Testis (tissue), 3 donors: ENCODE measurements around the gene CTDSPL. TPM values are rescaled to one million over a fixed set of nuclear protein-coding genes. Genes with fewer than 3 reads are reported as not detected.

Experiments used
- DNase-seq: peaks from one replicate; pipeline ENCODE4 v3.0.0-alpha.2; 2019
- H3K27ac ChIP-seq, 2 donors: fragments of 200-600 bp; sonication (generic); one replicate each; pipeline ENCODE4 v1.5.1; 2019
- H3K27me3 ChIP-seq: fragments of 200-600 bp; sonication (generic); one replicate; pipeline ENCODE4 v1.5.1; 2019
- H3K36me3 ChIP-seq: fragments of 200-600 bp; sonication (generic); one replicate; pipeline ENCODE4 v1.5.1; 2017; ENCODE audit warnings: low read depth; ENCODE audit errors: missing control alignments
- H3K4me1 ChIP-seq: fragments of 200-600 bp; sonication (generic); one replicate; pipeline ENCODE4 v1.5.1; 2019
- H3K4me3 ChIP-seq, 2 donors: fragments of 200-600 bp; sonication (generic); one replicate each; pipeline ENCODE4 v1.5.1; 2017 to 2019
- H3K9me3 ChIP-seq: fragments of 200-600 bp; sonication (generic); one replicate; pipeline ENCODE4 v1.5.1; 2017
- POLR2A ChIP-seq: fragments of 450-650 bp; IDR thresholded peaks from one replicate; pipeline ENCODE4 v1.6.1; 2017; ENCODE audit warnings: antibody characterized with exemption, mild to moderate bottlenecking, moderate library complexity
- WGBS, 2 donors: methylation state at CpG; one replicate each; pipeline ENCODE4 v1.1.5; 2018; 5-methylcytosine and 5-hydroxymethylcytosine counted together
- intact Hi-C: fragments of 100-400 bp; cut with DNase I; formaldehyde crosslinking; loops from one replicate; pipeline ENCODE4 v1.15.1; 2023; ENCODE audit warnings: low total_unique reads
- polyA plus RNA-seq: library from polyadenylated mRNA; stranded (reverse); fragments of 350-450 nt; fragmentation: Illumina TruSeq; extraction: RNeasy Lipid Tissue Mini Kit (QIAGEN cat#74804); gene quantifications from one replicate; pipeline ENCODE4 v1.2.3, GENCODE V29; 2014; ENCODE audit warnings: low read depth, low replicate concordance; ENCODE audit not compliant: insufficient read depth
- total RNA-seq, 2 donors: library from RNA; depleted of rRNA; stranded (reverse); fragments of >200 nt; gene quantifications; one replicate each; pipeline ENCODE4 v1.2.3, GENCODE V29; 2016
- TF ChIP-seq, protein P1 (sequence below), 3 experiments: fragments of 450-650 bp in 2 of 3; fragments of 200-600 bp in 1 of 3; sonication (generic) in 1 of 3; IDR thresholded peaks; one replicate each; pipeline ENCODE4 v1.5.1; 2016 to 2019; ENCODE audit warnings: antibody characterized with exemption in 3 of 3, mild to moderate bottlenecking in 2 of 3, moderate library complexity in 1 of 3

The CTDSPL gene
- total and polyA plus RNA-seq, 3 donors from 2014 or later: 24.4 to 43.0 (median 32.4) TPM

DNA sequence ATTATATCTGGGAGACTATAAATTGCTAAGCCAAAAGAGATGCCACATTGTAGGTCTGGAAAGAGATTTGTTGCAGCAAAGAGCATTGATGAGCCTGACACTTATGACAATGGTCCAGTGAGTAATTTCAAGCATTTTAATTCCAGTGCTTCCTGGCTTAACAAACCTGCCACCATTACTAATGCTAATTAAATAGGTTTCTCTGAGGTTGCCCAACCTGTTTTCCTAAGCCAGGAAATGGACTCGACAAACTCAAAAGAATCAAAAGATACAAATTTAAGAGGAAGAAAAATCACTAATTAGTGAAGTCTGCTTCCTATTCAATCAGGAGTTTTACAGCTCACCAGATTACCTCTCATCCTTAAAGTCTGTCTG lies 36.7 kb upstream of the CTDSPL start:
- H3K27me3 ChIP-seq: no peaks in the 10 kb centered on the region
- DNase-seq: no peak
- intact Hi-C loops: no loop called here
- TF ChIP-seq, protein P1, sequence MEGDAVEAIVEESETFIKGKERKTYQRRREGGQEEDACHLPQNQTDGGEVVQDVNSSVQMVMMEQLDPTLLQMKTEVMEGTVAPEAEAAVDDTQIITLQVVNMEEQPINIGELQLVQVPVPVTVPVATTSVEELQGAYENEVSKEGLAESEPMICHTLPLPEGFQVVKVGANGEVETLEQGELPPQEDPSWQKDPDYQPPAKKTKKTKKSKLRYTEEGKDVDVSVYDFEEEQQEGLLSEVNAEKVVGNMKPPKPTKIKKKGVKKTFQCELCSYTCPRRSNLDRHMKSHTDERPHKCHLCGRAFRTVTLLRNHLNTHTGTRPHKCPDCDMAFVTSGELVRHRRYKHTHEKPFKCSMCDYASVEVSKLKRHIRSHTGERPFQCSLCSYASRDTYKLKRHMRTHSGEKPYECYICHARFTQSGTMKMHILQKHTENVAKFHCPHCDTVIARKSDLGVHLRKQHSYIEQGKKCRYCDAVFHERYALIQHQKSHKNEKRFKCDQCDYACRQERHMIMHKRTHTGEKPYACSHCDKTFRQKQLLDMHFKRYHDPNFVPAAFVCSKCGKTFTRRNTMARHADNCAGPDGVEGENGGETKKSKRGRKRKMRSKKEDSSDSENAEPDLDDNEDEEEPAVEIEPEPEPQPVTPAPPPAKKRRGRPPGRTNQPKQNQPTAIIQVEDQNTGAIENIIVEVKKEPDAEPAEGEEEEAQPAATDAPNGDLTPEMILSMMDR (IDR thresholded peaks at IDR 0.05): no peak
- TF ChIP-seq POLR2A: no peak
- H3K36me3 ChIP-seq: no peaks in the 10 kb centered on the region
- 37 to 58% methylated on average over 1 of the region's 1 CpG for WGBS, 2 donors
- H3K4me3 ChIP-seq: no peak overlapping the region
- no peaks in the 10 kb centered on the region for H3K4me1 ChIP-seq
- no peak overlapping the region for H3K27ac ChIP-seq
- no peaks in the 10 kb centered on the region for H3K9me3 ChIP-seq

DNA sequence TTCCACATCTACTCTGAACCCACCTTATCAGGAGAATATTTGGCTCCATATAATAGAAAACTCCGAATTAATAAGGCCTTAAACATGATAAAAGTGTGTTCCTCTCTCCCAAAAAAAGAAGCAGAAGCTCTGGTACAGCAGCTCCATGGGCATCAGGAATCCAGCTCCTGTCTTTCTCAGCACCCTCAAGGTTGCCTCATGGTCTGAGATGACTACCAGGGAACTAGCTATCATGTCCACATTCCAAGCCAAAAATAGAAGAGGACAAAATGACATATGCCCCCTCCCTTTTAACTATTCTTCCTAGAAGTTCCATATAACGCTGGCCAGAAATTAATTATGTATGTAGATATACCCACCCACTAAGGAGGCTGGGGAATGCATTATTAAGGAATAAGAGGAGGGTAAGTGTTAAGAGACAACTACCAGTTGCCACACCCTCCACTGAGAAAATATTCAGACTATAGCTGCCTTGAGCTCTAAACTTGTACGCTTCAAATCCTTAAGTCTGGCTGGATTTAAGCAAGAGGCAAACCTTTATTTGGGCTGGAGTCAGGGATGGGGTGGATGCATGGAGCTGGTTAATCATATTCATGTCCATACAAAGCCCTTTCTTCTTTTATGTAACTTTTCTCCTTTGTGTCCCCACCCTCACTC lies 35.8 kb upstream of the CTDSPL start:
- Histone ChIP-seq H3K27me3 (no peaks in the 10 kb centered on the region), H3K4me1 (no peaks in the 10 kb centered on the region), H3K4me3 (no peak overlapping the region), H3K27ac (no peak overlapping the region), H3K9me3 (no peaks in the 10 kb centered on the region), H3K36me3 (no peaks in the 10 kb centered on the region)
- no peak for DNase-seq
- TF ChIP-seq POLR2A: no peak
- TF ChIP-seq, protein P1 (IDR thresholded peaks at IDR 0.05): no peak
- intact Hi-C loops: no loop called here
- WGBS, 2 donors: 78 to 80% methylated on average over 3 of the region's 3 CpGs

DNA sequence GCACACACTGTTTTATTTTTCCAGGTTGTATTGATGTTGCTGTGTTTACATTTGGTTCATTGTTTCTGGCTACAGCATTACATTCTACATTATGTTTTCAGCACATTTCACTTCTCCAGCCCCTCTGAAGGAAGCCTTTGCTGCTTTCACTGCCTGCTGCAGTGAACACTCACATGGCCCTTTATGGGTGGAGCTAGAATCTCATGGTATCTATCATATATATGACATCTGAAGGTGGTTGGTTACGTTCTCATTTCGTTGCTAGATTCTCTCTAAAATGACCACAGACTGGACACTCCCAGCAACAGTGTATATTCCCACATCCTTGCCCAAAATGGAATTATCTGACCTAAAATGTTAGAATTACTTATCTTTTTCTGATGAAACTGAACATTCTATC lies 35.2 kb upstream of the CTDSPL start:
- no peaks in the 10 kb centered on the region for H3K27me3 ChIP-seq
- H3K9me3 ChIP-seq: no peaks in the 10 kb centered on the region
- TF ChIP-seq, protein P1 (IDR thresholded peaks at IDR 0.05): no peak
- no peak for TF ChIP-seq POLR2A
- no peak for DNase-seq
- WGBS, 2 donors: 87 to 93% methylated on average over 2 of the region's 2 CpGs
- no peaks in the 10 kb centered on the region for H3K4me1 ChIP-seq
- intact Hi-C loops: no loop called here
- no peak overlapping the region for H3K27ac ChIP-seq
- no peak overlapping the region for H3K4me3 ChIP-seq
- no peaks in the 10 kb centered on the region for H3K36me3 ChIP-seq

DNA sequence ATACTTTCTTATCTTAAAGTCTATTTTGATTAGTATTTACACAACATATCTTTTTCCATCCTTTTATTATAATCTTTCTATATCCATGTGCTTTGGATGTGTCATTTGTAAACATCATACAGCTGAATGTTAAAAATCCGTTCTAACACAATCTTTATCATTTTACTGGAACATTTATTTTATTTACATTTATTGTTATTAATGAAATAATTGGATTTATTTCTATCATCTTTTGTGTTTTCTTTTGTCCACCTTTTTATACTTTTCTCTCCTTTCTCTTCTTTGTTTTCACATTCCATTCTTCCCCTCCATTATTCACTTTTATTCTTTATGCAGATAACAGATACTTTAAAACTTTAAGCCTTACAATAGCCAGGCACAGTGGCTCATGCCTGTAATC lies 34.7 kb upstream of the CTDSPL start:
- H3K9me3 ChIP-seq: no peaks in the 10 kb centered on the region
- no peak for DNase-seq
- H3K27me3 ChIP-seq: no peaks in the 10 kb centered on the region
- WGBS, 2 donors: 86 to 88% methylated on average over 1 of the region's 1 CpG
- no peaks in the 10 kb centered on the region for H3K36me3 ChIP-seq
- intact Hi-C loops: no loop called here
- H3K4me3 ChIP-seq: no peak overlapping the region
- TF ChIP-seq, protein P1 (IDR thresholded peaks at IDR 0.05): no peak
- no peak for TF ChIP-seq POLR2A
- no peaks in the 10 kb centered on the region for H3K4me1 ChIP-seq
- no peak overlapping the region for H3K27ac ChIP-seq

DNA sequence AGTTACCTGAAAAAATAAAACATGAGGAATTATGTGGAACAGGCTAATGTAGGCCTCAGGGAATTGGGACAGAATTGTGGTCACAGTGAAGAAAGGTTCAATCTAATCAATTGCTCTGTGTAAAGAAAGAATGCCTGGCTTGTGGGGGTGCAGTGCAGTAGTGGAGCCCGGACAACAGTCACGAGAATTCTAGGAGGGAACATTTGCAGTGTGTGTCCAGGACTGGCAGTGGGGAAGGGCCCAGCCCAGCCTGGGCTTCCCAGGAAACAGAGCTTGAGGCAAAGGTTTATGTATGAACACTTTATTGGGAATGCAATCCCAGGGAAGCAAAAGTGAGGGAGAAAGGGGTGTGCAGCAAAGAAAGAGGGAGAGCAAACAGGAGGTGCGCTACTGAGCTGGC lies 29.2 kb upstream of the CTDSPL start:
- no peak for TF ChIP-seq POLR2A
- TF ChIP-seq, protein P1 (IDR thresholded peaks at IDR 0.05): no peak
- Histone ChIP-seq H3K27ac (no peak overlapping the region), H3K9me3 (no peaks in the 10 kb centered on the region), H3K4me3 (no peak overlapping the region), H3K27me3 (no peaks in the 10 kb centered on the region), H3K4me1 (no peaks in the 10 kb centered on the region), H3K36me3 (no peaks in the 10 kb centered on the region)
- intact Hi-C loops: no loop called here
- no peak for DNase-seq
- WGBS, 2 donors: 71 to 79% methylated on average over 3 of the region's 3 CpGs
